ENCODE results near the gene SLC27A1. TPM values are rescaled to one million over a fixed set of nuclear protein-coding genes. Genes with fewer than 3 reads are reported as not detected.

The SLC27A1 gene
- total and polyA plus RNA-seq, 9 of the 15 experiments (the other 6 are each of a cell fraction or from before 2014, with no cell fraction given) = 0.06 to 3.0 (median 1.1) TPM

GRCh38 chr19:17539238-17540117 is 69.2 kb downstream of the SLC27A1 start (continued):
- TF ChIP-seq PHTF2 (CRISPR knock-in tag; IDR thresholded peaks at IDR 0.05) (no peak), KLF13 (tag; IDR thresholded peaks at IDR 0.05; ENCODE audit: borderline replicate concordance, low read depth) (no peak), NR2C2 (CRISPR knock-in tag; IDR thresholded peaks at IDR 0.05) (no peak), NR2C2 (tag; IDR thresholded peaks at IDR 0.05) (no peak), RB1 (IDR thresholded peaks at IDR 0.05; ENCODE audit: low read depth) (peak; percentile 94), NFIX (CRISPR knock-in tag; IDR thresholded peaks at IDR 0.05; ENCODE audit: low read depth) (no peak), TAF1 (IDR thresholded peaks at IDR 0.05; ENCODE audit: control insufficient read depth, extremely low read depth, insufficient read depth, low read length, severe bottlenecking) (no peak), ZC3H8 (IDR thresholded peaks at IDR 0.05) (no peak), TARDBP (IDR thresholded peaks at IDR 0.05) (no peak), POLR2G (IDR thresholded peaks at IDR 0.05; ENCODE audit: low read depth, low read length) (peak; percentile 69), ZNF77 (CRISPR knock-in tag; IDR thresholded peaks at IDR 0.05) (no peak), ZNF76 (CRISPR knock-in tag; IDR thresholded peaks at IDR 0.05; ENCODE audit: borderline replicate concordance) (no peak), ZNF311 (CRISPR knock-in tag; IDR thresholded peaks at IDR 0.05) (no peak), ZNF75A (CRISPR knock-in tag; IDR thresholded peaks at IDR 0.05) (no peak), RFX7 (CRISPR knock-in tag; IDR thresholded peaks at IDR 0.05) (no peak), ZBTB1 (CRISPR knock-in tag; IDR thresholded peaks at IDR 0.05; ENCODE audit: borderline replicate concordance, low read depth) (no peak), HMGN3 (IDR thresholded peaks at IDR 0.05; ENCODE audit: borderline replicate concordance, extremely low read depth, insufficient read length, low read depth, low read length) (peak; percentile 44), CLOCK (CRISPR knock-in tag; IDR thresholded peaks at IDR 0.05; ENCODE audit: borderline replicate concordance) (no peak), ETS1 (conservative IDR thresholded peaks at IDR 0.05; ENCODE audit: control insufficient read depth, low read depth, low read length) (no peak), EP300 (IDR thresholded peaks at IDR 0.05; ENCODE audit: low read length) (no peak)
- TF ChIP-seq, protein P1, sequence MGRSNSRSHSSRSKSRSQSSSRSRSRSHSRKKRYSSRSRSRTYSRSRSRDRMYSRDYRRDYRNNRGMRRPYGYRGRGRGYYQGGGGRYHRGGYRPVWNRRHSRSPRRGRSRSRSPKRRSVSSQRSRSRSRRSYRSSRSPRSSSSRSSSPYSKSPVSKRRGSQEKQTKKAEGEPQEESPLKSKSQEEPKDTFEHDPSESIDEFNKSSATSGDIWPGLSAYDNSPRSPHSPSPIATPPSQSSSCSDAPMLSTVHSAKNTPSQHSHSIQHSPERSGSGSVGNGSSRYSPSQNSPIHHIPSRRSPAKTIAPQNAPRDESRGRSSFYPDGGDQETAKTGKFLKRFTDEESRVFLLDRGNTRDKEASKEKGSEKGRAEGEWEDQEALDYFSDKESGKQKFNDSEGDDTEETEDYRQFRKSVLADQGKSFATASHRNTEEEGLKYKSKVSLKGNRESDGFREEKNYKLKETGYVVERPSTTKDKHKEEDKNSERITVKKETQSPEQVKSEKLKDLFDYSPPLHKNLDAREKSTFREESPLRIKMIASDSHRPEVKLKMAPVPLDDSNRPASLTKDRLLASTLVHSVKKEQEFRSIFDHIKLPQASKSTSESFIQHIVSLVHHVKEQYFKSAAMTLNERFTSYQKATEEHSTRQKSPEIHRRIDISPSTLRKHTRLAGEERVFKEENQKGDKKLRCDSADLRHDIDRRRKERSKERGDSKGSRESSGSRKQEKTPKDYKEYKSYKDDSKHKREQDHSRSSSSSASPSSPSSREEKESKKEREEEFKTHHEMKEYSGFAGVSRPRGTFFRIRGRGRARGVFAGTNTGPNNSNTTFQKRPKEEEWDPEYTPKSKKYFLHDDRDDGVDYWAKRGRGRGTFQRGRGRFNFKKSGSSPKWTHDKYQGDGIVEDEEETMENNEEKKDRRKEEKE (IDR thresholded peaks at IDR 0.05; ENCODE audit: borderline replicate concordance in 1 of 2, control insufficient read depth in 1 of 2, low read depth in 2 of 2, low read length in 1 of 2) = no peak
